Fibroblast of peridontal ligament (primary cell): ENCODE results near the gene C20orf96.
"Not testable (repeated sequence)": the region's sequence is repeated elsewhere in the genome, so short reads cannot be mapped to it uniquely, and the experiment has no call there.

ENCODE experiments used
- DNase-seq: peaks from one replicate; pipeline ENCODE4 v3.0.0-alpha.2; 2010; ENCODE audit errors: extremely low read depth

C20orf96 gene

DNA sequence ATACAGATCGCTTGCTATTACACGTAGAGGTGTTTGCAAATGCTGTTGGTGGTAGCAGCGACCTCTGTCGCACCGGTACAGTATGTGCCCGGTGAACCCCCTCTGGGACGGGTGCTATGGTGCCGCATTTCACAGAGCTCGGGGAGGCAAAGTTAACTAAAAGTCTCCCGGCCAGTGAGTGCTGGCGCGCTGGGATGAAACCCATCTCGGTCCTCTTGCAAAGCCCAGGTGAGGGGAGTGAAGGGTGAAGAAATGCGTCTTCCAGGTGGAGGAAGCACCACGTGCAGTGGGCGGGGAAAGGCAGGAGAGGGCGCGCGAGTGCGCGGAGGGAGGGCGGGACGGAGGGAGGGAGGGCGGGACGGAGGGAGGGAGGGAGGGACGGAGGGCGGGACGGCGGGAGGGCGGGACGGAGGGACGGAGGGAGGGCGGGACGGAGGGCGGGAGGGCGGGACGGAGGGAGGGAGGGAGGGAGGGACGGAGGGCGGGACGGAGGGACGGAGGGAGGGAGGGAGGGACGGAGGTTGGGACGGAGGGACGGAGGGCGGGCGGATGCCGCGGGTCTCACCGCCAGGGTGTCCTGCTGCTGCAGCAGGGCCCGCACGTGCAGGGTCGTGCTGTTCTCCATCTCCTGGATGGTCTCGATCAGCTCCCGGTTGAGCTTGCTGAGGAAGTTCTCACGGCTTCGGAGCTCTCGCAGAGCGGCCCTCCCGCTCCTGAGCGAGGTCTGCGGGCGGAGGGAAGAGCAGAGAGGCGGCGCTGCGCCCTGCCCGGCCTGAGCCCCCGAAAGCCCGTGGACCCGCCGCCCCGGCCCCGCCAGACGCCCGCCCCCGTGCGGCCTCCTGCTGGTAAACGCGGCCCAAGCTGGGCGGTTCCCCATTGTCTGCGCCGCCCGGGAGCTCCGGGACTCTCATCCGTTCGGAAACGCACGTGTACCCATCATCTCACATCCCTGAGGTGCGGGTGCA, 11.7 kb downstream of the C20orf96 start:
- peak; percentile 39 for DNase-seq

DNA sequence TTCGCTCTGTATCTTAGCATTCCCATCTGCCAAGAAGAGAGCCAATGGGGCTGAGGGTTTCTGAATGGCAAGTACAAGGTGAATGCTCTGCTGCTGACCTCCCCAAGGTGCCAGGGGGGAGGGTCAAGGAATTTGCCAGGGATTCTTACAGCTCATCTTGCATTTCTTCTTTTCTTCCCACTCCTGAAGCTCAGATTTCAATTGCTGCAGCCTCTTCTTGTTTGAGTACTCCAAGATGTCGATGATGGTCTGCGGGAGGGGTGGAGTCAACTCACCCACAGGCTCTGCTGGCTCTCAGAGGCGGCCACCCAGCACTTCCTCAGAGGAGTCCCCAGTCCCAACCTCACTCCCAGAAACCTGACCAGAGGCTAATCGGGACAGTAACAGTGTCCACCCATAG, 12.4 kb downstream of the C20orf96 start:
- DNase-seq: no peak

DNA sequence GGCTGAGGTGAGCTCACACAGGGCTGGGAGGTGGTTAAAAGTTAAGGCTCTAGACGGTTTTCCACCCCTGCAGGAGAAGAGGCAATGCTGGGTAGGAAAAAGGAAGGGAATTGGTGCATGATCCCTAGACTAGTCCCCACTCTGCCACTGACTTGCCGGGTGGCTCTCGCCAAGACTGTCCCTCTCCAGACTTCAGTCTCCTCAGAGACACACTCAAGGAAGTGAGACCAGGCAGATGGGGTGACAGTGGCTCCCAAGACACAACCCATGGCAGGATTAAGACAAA, 13.1 kb downstream of the C20orf96 start:
- DNase-seq: no peak

DNA sequence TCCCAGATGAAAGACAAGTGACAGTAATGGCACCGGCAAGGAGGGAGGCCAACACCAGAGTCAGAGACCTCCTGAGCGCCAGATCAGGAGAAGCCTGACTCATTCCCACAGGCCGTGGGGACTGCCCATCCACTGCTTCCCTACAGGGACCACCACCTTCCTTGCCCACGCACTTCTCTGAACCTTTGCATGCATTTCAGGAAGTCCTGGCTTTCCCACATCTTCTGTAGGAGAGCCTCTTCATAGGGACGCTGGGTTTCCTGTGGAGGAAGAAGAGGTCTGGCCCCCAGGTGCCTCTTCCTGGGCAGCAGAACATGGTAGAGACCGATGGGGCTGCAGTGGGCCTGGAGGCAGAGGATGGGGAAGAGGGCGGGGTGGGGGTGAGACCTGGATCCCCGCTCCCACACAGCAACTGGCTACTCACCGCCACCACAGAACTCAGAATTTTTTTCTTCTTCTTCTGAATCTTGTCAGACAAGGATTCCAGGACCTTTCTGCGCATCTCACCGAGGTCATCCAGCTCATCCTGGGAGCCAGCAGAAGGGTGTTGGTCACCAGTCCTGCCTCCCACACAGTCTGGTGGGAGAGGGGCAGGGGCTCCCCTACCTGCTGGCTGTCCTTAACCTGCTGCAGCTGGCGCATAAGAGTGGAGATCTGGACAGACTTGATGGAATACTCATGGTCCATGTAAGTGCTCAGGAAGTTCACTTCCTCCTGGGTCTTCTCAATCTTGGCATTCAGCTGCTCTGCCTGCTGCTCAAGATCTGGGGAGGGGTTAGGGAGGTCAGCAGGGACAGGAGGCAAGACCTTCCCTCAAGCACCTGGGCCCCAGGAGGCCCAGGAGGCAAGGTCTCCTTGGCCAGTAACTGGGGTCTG, 13.7 kb downstream of the C20orf96 start:
- no peak for DNase-seq

DNA sequence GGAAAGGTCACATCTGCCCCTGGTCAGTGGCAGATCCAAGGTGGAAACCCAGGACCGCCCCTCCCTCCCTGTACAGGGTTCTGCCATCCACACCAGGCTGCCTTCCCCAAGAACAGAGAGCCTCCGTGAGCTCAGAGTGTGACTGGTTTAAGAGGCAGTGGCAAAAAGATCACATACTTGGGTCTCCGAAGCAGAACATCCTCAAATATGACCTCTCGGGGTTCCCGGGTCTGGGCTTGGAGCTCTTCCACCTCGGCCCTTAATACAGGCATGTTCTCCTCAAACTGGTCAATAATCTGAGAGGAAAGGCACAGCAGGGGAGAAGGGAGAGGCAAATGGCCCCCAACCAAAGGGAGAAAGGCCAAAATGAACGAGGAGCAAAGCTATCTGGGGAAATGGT, 14.8 kb downstream of the C20orf96 start:
- no peak for DNase-seq

DNA sequence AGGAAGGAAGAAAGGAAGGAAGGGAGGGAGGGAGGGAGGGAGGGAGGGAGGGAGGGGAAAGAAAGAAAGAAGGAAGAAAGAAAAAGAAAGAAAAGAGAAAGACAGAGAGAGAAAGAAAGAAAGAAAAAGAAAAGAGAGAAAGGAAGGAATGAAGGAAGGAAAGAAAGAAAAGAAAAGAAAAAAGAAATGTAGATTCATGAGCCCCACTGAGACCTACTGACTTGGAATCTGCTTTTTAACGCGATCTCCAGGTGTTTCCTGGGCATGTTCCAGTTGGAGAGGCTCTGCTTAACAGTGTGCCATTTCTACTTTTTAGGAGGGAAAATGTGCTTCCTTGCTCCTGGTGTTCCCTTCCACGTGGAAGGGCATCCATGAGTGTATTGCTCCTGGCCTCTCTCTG, 16.7 kb downstream of the C20orf96 start:
- DNase-seq: no peak

DNA sequence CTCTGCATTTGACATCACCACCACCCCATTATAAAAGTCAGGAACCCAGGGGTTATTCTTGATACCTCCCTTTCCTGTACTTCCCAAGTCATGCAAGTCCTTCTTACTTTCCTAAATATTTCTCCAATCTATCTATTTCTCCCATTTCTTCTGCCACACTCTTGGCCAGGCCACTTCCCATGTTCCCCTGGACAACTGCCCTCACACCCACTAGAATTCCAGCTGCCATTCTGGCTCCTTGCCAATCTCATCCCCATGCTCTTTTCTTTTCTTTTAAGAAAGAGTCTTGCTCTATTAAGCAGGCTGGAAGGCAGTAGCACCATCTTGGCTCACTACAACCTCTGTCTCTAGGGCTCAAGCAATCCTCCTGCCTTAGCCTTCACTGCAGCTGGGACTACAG, 17.8 kb downstream of the C20orf96 start:
- no peak for DNase-seq

DNA sequence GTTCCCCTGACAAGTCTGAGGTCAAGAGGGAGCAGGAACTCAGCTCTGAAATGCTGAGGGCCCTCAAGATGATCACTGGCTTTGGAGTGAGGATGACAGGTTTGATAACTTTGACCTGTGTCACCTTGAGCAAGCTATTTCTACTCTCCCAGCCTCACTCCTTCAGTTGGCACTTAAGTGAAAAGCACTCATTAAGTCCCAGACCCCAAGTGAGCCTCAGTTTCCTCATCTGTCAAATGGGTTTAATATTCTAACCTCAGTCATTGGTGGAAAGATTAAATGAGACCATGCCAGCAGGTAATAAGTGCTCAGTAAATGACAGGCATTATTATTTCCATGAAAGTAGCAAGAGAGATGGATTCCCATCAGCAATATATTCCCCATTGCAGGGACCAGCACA, 19.0 kb downstream of the C20orf96 start:
- no peak for DNase-seq

DNA sequence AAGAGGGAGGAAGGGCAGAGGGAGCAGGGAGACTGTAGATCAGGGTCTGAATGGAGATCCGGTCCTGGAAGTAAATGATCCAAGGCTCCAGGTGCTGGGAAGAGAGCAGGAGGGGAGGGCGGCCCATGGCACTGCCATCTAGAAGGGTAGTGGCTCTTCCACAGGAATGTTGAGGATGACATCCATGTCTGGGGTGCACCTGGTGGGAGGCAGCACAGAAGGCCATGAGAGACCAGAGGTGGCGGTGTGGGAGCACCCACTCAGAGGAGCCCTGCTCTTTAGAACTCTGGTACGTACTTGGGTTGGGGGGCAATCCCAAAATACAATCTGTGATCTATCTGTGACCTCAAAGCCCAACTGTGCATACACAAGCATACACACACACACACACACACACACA, 19.5 kb downstream of the C20orf96 start:
- DNase-seq: no peak

DNA sequence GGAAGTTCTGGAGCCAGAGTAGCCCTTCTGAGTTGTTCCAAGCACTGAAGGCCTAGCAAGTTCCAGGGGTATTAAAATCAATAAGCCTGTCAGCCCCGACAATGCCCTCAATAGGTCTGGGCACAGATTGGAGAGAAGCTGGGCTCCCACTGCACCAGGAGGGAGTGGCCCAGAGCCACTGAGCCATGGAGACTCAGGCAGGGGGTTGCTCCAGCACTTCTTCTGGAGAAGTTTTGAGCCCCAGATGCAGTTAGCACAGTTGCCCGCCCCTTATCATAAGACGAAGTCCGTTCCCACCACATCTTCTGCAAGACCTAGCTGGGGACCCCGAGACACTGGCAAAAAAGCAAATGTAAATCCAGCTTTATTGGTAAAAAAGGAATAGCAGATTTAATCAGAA, 20.0 kb downstream of the C20orf96 start:
- no peak for DNase-seq

DNA sequence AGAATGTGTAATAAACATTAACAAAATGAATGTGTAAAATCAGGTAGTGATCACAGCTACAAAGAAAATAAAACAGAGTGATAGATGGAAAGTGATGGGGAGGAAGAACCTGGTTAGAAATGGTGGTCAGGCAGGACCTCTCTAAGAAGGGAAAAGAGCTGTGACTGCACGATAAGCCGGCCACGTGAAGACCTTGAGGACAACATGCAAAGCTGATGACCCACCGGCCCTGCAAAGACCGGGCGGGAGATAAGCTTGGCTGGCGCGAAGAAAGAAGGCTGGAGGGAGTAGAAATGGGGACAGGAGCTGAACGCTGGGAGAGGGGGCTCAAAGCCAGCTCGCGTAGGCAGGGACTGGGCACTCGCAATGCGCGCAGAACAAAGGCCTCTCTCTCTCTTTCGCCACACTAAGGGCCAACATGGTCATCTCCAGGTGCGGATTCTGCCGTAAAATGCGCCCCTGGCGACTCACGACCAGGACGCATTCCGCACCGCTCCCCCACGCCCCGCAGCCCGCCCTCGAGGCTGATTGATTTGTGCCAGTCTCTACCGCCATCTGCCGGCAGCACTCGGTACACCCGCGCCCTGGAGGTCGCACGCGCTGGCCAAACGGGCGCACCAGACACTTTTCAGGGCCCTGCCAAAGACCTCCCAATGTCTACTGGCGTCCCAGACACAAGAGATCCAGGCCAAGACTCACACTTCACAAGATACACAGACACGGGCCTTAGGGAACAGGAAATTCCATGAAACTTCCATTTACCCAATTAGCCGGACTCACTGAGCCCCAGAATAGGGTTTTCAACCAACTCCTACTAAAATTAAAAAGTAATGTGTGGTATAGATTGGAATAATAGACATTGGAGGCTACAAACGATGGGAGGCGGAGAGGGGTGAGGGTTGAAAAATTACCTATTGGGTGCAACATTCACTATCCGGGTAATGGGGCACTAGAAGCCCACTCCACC, 23.7 kb downstream of the C20orf96 start:
- peak; percentile 57 for DNase-seq

DNA sequence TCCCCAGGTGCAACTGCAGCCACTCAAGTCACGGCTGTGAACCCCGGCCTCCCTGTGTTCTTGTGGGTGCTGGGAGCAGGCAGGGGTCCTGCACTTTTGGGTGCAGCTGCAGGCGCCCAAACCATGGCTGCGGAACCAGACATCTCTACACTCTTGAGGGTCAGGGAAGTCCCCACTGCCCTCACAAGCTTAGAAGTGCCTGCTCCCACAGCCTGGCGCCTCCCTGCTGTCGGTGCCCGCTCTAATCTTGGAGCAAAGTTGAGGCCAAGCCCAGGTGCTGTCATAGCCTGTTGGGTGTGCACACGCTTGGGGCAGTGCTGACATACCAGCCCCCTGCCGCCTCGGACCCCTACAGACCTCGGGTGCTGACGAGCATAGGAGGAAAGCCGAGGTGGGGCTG, 26.8 kb downstream of the C20orf96 start:
- DNase-seq: no peak

DNA sequence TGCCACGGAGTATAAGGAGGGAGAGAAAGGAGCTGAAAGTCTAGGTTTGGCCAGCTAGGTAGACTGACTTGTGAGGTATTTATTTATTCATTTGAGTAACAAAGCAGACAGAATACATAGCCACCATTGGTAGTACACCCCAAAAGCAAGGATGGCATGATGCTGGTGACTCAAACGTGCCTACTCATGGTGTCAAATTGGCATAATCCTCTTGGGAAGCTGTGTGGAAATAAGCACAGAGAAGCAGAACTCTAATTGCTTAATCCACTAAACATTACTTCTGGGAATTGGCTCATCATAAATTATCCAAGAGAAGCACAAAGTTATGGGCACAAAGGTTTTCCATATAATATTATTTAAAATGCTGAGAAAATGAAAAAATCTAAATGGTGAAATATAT, 30.6 kb downstream of the C20orf96 start:
- no peak for DNase-seq

DNA sequence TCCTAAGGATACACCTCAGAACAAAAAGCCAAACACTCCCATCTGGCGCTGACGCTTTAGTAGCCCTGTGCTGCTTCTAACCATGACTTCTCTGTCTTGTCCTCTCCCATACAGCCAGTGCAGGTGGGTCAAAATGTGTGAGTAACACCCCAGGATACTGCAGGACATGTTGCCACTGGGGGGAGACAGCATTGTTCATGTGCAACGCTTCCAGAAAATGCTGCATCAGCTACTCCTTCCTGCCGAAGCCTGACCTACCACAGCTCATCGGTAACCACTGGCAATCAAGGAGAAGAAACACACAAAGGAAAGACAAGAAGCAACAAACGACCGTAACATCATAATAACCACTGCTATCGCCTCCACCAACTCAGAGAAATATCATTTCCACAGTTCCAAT, 31.6 kb downstream of the C20orf96 start:
- DNase-seq: peak; percentile 20

DNA sequence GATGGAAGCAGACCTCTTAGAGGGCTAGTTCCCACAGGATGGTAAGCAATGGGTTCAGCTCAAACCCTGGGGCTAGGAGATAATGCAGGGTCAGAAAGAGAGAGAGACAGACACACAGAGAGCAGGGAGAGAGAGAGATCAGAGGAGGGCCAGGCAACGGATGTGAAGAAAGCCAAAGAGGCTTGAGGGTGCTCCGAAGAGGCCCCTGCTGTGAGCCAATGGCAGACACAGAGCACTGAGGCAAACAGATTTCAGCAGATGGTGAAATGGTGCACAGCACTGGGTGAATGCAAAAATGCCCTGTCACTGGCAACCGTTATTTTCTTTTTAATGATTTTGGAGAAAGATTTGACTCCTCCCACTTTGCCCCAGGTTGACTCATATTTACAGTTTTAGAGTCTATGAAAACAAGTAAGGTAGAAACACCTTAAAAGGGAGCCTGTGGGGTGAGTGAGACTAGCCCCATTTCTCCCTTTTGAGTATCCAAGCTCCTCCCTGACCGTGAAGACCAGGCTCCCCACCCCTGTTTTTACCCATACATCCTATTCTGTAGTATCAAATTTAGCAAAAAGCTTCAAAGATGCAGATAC, 32.2 kb downstream of the C20orf96 start:
- DNase-seq: no peak

DNA sequence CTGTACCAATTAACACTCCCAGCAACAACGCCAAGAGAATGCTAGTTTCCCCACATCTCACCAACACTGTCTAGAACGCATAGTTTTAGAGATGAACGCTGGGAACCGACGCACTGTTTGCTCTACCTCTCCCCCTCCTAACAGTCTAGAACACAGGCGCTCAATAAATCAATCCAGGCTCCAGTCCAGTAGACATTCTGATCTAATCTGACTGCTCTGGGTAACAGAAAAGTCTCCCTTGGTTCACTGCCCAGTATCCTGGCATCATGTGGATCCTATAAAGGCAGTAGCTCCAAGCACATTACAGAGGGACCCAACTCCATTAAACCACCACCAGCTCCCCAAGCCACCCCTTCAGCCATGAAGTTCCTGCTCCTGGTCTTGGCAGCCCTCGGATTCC, 33.1 kb downstream of the C20orf96 start, which contains the start of gene DEFB132:
Gene DEFB132, plus strand, starts transcription at position 306 of the 400 bp plus-strand sequence. Its CDS starts 55 bp downstream, at position 361.
- DNase-seq: no peak

DNA sequence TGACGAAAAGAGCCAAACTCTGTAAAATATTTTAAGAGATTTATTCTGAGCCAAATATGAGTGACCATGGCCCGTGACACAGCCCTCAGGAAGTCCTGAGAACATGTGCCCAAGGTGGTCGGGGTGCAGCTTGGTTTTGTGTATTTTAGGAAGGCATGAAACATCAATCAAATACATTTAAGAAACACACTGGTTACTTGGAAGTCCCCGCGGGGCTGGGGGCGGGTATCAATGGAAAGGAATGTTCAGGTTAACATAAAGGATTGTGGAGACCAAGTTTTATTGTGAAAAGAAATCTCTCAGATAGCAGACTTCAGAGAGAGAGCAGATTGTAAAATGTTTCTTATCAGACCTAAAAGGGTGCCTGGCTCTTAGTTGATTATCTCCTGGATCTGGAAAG, 37.1 kb downstream of the C20orf96 start:
- DNase-seq: not testable (repeated sequence)

DNA sequence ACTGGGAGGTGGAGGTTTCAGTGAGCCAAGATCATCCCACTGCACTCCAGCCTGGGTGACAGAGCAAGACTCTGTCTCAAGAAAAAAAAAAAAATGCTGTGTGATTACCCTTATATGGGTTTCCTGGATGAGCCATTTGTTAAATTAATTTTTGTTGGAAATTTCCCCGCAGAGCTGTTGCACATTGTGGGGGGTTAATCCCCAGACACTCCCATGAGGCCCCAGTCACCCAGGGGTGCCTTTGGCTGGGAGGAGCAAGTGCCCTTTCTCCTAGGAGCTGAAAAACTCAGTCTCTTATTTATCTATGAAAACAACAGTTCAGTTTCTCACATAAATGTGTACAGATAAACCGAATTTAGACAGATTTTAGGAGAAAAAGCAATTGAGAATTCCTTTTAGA, 37.7 kb downstream of the C20orf96 start:
- no peak for DNase-seq

DNA sequence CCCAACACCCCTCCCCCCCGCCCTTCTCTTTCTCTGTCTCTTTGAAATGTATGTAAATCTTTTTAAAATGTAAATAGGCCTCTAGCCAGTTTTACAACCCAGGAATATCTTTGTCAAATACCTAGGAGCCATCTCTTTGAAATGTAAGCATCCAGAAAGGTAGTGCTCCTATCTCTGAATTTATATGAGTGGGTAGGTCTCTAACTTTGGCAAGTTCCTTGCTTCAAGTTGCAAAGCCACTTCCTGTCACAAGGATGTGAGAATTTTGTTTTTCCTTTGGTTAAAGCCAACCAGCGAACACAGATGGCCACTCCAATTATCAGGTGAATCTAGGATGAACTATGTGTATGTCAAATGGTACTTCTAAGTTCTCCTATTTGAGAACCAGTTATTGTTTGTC, 39.2 kb downstream of the C20orf96 start:
- no peak for DNase-seq

DNA sequence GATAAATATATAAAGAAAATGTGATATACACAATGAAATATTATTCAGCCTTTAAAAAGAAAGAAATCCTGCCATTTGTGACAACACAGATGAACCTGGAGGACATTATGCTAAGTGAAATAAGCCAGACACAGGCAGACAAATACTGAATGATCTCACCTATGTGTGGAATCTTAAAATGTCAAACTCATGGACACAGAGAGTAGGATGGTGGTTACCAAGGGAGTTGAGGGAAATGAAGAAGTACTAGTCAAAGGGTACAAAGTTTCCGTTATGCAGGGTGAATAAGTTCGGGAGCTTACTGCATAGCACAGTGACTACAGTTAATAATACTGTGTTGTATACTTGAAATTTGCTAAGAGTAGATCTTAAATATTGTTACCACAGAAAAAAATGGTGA, 47.6 kb downstream of the C20orf96 start:
- DNase-seq: no peak

DNA sequence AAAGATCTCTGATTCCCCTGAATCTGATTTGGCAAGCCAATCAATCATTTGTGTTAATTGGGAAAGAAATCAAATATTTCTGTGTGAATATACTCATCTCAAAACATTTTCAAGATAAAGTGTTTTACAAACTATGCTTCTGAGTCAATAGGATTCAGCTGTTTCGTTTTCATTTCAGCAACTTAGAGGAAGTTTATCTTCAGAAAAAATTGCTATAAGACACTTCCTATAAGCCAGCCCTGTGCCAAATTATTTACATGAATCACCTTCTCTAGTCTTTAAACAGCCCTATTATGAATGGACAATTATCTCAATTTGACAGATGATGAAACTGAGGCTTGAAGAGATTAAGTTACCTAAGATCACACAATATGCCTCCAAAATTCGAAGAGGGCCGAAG, 52.6 kb downstream of the C20orf96 start:
- peak; percentile 2 for DNase-seq
